ENCODE results near the gene SPRY1. TPM values are rescaled to one million over a fixed set of nuclear protein-coding genes. Genes with fewer than 3 reads are reported as not detected.

Gene SPRY1, protein sequence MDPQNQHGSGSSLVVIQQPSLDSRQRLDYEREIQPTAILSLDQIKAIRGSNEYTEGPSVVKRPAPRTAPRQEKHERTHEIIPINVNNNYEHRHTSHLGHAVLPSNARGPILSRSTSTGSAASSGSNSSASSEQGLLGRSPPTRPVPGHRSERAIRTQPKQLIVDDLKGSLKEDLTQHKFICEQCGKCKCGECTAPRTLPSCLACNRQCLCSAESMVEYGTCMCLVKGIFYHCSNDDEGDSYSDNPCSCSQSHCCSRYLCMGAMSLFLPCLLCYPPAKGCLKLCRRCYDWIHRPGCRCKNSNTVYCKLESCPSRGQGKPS
- 15.0 TPM for total RNA-seq

DNA sequence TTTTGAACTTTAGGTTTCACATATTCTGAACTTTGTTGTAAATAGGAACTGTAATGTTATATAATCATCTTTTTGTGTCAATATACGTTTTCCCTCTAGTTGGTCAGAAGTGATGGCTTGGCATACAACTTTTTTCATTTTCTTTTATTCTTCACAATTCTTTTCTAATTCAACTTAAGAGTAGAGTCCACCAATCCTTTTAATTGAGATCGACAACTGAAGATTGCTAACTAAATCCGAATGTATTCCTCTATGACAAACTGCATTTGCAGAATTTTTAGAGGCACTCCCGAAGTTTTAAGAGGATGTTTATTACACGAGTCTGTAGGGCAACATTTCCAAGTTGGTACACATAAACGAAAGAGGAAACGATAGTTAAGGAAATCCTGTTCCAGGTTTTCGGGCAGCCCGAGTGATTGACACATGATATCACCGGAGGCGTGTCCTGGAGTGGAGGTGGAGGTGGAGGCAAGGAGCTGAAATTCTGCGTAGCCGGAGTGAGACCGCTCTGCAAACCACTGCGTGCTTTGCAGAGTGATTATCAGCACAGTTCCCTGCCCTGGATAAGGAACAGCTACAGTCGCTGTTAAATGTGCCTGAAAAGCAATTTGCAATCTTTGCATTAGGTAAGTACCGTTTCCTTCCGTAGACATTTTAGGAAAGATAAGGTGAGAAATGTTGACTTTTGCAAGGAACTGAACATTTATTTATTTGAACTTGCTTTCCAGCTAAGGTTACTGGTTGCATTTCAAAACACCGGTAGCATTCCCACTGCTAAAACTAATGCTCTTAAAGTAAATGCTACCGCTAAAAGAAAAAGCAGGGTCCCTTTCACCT is at the start of gene SPRY1:
SPRY1 (plus strand) TSS at position 489 of the 837 bp plus-strand sequence. CDS start 4,797 bp downstream, outside the sequence.
- DNase-seq (ENCODE audit: low spot score), result peak; percentile 91
- ATAC-seq, result peak; percentile 73

DNA sequence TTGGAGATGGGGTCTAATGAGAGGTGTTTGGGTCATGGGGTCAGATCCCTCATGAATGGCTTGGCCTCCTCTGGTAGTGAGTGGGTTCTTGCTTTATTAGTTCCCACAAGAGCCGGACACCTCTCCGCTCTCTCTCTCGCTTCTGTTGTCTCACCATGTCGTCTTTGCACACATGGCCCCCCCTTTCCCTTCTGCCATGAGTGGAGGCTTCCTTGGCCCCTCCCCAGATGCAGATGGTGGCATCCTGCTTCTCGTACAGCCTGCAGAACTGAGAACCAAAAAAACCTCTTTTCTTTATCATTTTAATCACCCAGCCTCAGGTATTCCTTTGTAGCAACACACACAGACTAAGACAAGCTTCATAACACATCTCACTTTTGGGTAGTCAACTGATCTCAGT is 49.6 kb upstream of the SPRY1 start:
- ATAC-seq (no peak), DNase-seq (ENCODE audit: low spot score) (no peak)

DNA sequence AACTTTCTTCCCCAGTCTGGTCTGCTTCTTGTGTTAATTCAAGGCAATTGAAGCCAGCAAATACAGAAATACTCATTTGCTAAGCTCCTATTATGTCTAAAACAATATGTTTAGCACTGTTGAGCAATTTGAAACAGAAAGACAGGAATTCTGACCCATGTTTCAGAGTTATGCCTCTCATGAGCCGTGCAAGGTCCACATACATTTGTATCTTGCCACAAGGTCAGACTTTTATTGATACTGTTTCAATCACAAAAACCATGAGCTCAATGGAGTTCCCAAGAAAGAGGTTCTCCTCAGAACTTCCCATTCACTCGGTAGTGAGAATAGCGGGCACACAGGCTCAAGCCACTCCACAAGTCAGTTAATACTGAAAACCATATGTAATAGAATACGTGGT is 47.6 kb upstream of the SPRY1 start:
- ATAC-seq, result no peak
- DNase-seq (ENCODE audit: low spot score), result no peak

DNA sequence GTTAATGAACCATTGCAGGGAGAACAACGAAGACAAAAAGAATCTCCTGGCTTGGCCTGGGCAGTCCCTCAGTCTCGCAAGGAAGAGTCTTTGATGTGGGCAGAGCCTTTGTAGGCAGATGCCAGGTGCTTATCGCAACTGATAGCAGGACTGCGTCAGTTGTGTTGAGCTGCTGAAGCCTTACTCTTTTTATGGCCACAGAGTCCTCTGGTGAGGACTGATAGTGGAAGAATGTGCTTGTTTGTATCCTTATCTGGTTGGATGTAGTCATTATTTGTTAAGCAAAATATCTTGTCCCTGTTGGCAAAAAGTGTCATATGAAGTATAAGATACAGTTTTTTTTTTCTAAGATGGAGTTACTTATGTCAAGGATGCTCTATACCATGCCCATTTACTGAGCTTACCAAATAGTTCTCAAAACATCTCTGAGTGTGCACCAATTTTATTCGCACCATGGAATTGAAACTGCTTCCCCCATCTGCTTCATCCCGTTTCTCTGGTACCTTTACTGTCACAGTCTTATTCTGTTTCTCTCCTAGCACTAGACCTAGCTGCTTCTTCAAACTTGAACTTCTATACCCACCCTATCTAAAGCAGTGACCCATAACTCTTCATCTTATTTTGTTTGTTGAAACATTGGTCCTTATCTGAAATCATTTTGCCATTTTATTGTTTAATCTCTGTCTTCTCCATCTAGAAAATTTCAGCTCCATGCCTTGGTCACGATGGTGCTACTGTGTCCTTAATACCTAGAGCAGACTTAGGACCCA is 47.0 kb upstream of the SPRY1 start:
- ATAC-seq, result no peak

DNA sequence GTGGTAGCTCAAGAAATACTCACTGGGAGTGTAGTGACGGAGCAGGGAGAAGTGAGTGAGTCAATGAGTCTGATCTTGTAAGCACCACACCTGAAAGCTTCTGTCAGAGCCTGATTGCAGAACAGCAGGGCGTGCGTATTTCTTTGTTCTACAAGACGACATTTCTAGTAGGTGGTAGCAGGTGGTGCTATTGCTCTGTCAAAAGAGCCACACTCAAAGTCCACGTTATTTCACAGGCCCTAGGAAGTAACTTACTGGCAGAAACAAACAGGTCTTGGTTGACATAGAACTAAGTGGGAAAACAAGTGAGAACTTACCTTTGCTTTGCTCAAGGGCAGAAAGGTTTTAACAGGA is 46.4 kb upstream of the SPRY1 start:
- DNase-seq (ENCODE audit: low spot score) (no peak), ATAC-seq (peak; percentile 73)

More for the DNA sequence above, 47.0 kb upstream of the SPRY1 start:
- DNase-seq (ENCODE audit: low spot score), result no peak

DNA sequence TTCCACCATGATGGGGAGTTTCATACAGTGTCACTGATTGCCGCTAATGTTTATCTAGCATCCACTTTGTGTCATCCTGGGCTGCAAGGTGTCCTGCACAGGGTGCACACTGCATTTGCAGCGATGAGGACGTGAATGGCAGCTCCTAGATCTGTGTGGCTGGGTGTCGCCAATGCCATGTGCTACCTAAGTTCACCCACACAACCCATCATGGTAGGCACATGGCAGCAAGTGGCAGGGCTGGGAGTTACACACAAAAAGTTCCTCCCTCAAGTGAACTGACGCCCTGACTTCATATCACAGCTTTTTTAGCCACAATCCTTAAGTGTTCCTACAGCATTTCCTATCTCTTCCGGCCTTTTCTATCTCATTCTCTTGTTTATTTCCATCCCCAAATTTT is 45.9 kb upstream of the SPRY1 start:
- no peak for DNase-seq (ENCODE audit: low spot score)
- no peak for ATAC-seq

DNA sequence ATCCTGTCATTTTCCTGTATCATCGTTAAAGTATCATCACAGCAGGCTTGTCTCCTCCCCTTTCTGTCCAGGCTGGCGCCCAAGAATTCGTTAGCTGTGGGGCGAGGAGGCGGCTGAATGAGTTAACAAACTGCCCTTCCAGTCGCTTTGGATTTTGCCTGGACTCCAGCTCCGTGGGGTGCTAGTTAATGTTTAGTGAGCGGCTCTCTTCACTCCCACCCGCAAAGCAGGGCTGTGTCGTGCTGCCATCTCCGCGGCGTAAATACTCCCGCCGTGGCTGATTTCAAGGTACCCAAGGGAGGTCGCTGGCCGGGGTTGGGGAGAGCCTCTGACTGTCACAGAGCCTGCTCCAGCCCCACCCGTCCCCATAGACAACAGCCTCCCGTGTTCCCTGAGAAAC is 44.9 kb upstream of the SPRY1 start:
- peak; percentile 89 for ATAC-seq

DNA sequence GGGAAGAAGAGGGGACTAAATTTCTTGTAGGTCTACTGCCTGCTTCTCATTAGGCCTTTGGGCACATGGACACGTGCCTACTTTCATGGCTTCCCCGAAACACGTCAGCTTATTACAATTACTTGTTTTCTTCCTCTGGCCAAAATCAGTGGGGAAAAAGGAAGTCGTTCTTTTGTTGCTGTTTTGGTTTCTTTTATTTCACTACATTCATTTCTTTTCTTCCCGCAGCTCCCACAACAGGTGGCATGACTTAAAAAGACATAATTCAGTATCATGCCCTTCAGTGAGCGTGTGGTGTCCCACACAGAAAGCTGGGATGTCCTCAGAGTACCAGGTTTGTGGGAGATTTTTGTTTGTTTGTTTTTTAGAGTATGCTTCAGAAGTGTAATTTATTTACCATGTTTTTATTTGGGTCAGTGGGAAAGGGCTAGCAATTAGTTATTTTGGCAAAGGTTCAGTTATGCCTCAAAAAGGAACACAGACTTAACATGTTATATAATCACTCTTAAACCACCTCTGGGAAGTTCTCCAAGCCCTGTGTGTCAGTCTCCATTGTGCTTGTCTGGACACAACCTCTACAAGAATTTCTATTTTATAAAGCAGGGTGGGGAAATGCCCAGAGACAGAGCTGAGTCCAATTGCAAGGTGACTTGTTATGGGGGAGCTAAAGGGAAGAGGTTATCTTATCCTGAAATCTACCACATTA is 44.2 kb upstream of the SPRY1 start:
- DNase-seq (ENCODE audit: low spot score), result no peak
- peak; percentile 47 for ATAC-seq

More for the DNA sequence above, 44.9 kb upstream of the SPRY1 start:
- DNase-seq (ENCODE audit: low spot score), result peak; percentile 73

DNA sequence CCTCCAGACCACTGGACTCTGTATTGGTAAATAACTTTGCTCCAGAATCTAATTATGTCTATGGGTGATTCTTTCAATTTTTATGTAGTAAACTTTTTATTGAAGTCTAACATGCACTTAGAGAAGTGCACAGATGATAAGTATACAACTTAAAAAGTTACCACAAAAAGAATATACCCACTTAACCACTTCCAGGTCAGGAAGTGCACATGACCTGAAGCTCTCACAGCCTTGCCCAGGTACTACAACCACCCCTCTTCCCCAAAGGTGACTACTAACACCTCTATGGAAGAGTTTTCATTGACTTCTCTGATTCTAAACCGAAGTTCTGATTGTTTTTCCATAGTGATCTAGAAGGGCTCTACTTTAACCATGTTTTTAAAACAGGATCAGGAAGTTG is 43.6 kb upstream of the SPRY1 start:
- DNase-seq (ENCODE audit: low spot score) (no peak), ATAC-seq (no peak)

DNA sequence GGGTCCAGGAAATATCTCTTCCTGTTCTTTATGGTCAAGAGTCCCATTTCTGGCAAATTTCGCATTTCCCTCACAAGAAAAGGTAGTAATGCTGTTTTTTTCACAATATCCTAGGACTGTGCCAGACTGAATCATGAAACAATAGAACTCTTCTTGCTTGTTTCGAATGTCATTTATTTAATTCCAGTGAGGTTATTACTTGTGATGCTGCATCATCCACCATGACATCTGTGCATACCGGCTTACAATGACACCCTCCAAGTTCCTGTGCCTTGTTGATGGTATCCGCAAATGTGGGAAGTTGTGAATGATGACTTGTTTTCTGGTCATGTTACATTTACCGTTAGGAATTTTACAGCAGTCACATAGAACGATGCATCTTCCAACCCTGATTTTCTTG is 42.9 kb upstream of the SPRY1 start:
- no peak for DNase-seq (ENCODE audit: low spot score)
- no peak for ATAC-seq

DNA sequence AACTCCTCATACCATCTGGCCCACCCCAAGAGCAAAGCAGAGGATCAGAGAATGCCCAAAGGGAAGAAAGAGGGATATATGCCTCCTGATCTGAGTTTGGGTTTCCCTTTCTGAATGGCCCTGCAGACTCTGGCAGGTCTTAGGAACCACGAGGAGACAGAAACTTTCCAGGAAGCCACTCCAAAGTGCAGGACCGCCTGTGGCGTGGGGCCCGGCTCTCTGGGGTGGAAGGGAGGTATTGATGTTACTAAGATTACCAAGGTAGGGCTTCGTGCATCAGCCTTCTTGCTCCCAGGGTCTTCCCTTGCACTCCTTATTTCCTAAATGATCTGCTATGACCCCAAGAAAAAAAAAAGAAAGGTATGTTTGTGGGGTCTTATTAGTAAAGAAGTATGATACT is 41.9 kb upstream of the SPRY1 start:
- DNase-seq (ENCODE audit: low spot score), result no peak
- ATAC-seq, result no peak

DNA sequence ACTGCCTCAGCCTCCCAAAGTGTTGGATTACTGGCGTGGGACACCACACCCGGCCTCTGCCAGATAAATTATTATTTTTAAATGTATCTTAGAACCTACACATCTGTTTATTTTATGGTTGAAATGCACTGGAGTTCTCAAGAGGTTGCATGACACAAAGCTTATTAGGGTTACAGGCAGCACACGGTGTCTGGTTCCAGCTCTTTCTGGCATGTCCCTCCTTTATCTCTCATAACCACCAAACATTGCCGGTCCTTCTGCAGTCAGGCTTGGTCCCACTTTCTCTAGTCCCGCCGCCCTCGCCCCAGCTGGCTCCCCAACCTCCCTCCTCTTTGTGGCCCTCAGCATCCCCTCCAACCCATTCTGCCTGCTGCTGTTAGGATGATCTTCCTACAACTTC is 39.7 kb upstream of the SPRY1 start:
- no peak for ATAC-seq

DNA sequence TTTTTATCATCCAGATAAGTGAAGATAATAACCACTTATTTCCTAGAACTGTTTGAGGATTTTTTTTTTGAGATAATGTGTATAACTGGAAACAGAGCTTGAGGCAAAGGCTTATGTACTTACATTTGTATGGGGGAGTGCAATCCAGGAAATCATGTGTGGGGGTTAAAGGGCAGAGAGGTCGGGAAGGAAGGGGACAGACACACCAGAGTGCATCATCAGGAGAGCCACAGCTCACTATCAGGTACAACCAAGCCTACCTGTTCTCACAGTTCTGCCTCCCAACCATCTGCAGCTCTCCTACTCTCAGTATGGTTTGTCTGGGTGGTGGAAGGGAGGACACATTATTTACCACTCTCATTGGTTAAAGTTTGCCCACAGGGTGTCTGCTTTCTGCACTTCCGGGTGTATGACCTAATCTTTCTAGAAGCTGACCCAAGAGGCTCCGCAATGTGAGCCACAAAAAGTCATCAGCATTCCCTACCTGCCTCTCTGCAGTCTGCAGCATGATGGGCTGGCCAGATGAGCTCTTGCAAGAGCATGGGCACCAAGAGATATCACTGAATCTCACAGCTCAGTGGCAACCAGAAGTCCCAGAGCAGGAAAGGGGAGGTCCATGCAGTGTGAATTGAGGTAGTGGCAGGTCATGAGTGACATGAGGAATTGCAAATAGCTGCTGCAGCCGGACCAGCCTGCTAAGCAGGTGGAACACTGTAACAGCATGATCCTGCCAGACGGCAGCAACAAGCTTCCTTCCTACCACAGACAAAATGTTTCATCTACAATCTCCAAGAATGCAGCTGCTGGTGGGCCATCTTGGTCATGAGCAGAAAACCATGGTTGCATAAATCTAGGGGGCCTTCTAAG is 36.9 kb upstream of the SPRY1 start:
- no peak for ATAC-seq
- DNase-seq (ENCODE audit: low spot score), result no peak

More for the DNA sequence above, 39.7 kb upstream of the SPRY1 start:
- DNase-seq (ENCODE audit: low spot score), result no peak

DNA sequence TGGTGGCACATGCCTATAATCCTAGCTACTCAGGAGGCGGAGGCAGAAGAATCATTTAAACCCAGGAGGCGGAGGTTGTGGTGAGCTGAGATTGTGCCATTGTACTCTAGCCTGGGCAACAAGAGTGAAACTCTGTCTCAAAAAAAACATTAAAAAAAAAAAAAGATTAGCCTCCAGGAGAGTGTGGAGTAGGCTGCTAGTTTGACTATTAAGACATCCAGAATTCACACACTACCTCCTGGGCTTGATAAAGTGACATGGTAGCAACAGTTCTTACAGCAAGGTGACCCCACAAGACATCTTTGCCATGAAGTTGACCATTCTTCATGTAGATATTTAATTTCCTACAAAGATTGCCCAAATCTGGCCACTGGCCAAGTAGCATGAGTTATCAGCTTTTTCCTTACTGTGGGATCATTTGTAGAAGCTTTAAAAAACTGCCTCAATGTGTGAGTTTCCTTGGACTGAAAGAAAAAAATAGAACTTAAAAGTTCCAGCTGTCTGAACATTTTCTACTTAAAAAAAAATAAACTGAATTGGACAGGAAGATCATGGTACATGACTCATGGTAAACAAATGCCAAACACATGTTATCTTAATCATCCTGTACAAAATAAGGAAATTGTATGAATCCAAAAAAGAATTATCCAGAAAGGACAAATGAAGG is 35.3 kb upstream of the SPRY1 start:
- ATAC-seq (peak; percentile 12), DNase-seq (ENCODE audit: low spot score) (no peak)

DNA sequence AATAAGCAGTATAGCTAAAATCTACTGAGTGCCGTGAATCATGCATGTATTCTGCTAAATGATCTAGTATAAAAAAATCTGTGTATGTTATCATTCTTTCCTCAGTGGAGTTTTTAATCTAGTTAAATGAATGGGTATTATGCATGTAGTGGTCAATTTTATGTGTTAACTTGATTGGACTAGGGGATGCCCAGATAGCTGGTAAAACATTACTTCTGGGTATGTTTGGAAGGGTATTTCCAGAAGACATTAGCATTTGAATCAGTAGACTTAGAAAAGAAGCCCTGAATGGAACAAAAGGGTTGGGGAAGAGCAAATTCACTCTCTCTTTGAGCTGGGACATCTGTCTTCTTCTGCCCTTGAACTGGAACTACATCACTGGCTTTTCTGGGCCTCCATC is 34.5 kb upstream of the SPRY1 start:
- ATAC-seq (no peak), DNase-seq (ENCODE audit: low spot score) (no peak)

DNA sequence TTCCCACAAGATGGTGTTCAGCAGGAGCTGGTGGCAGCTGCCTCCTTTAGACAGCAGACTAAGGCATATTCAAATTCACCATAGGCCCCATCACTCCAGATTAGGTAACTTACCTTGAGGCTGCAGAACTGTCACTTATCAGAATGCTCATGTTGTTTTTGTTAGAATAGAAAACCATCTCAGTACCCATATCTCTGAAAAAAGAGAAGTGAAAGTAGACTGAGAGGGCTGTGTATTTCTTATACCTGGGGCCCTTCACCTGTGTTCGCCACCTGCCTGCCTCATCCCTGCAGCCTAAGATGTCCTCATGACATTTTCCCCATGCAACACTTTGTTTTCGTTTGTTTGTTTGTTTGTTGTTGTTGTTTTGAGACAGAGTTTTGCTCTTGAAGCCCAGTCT is 32.9 kb upstream of the SPRY1 start:
- DNase-seq (ENCODE audit: low spot score) (no peak), ATAC-seq (no peak)

DNA sequence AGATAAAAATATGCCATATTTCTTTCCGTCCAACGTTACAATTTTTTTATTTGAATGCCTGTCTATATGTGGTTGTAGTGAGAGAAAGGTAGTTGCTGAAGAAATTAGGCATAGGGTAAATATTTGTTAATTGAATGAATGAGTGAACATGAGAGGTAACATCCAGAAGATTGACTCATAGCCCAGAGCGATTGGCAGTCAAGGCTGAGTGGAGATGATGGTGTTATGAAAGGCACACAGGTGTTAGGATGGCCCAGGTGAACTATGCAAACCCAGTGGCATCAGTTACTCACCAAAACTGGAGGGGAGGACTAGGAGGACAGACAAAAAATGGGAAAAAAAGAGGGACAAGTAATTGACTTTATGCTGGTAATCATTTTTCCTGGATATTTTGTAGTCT is 31.7 kb upstream of the SPRY1 start:
- DNase-seq (ENCODE audit: low spot score) (no peak), ATAC-seq (no peak)

DNA sequence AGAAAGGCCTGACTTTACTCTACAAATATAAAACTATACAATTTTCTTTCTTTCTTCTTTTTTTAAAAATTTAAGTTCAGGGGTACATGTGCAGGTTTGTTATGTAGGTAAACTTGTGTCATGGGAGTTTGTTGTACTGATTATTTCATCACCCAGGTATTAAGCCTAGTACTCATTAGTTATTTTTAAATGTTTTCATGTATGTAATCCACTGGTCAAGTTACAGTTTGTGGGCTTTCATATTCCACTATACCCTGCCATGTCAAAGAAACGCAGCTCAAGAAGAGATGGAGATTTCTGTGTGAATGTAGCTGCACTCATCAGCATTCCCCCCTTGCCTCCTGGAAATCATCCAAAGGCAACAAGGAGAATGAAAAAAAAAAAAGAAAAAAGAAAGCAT is 31.2 kb upstream of the SPRY1 start:
- ATAC-seq, result no peak

DNA sequence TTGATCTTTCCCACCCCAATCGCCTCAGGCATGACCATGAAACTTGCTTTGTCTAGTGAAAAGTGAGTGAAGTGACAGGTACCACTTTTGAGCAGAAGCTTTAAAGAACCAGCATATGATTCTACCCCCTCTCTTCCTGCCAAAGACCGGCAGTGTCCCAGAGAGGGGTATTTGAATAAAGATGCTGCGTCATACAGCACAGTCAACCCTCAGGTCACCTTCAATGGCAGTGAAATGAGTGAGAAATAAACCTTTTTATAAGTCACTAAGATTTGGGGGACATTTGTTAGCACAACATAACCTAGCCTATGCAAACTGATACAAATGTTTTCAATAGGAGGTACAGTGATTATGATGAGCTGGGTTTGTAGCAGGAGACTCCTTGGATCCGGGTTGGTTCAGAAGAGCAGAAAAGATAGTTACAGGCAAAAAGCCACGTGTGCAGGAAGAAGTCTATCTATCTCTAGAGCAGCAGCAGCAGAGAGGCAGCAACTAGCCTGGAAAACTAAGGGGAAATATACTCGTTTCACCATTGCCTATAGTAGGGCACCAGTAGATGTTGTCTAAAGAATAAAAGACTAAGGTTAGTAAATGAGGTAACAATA is 30.3 kb upstream of the SPRY1 start:
- ATAC-seq (no peak), DNase-seq (ENCODE audit: low spot score) (no peak)

More for the DNA sequence above, 31.2 kb upstream of the SPRY1 start:
- DNase-seq (ENCODE audit: low spot score), result no peak

Data from left lobe of liver (tissue), 2 donors.